GM21619 (cell line): ENCODE data around the gene TUBA4A.

ENCODE experiments used
- ATAC-seq: cut with Tn5 transposase; IDR thresholded peaks from one replicate; pipeline ENCODE4 v1.9.1; 2021; ENCODE audit not compliant: unreplicated experiment

Gene TUBA4A

GRCh38 chr2:219253753-219254589, at the start of gene TUBA4A:
TUBA4A (minus strand) TSS chr2:219253918; CDS start chr2:219253858, 60 bp downstream.
- peak; percentile 39 for ATAC-seq

GRCh38 chr2:219302412-219302968, 48.8 kb upstream of the TUBA4A start:
- no peak for ATAC-seq

- ATAC-seq, result no peak
Measured at GRCh38 chr2:219300022-219300421, 46.3 kb upstream of the TUBA4A start.

- no peak for ATAC-seq
Measured at GRCh38 chr2:219299372-219299760, 45.6 kb upstream of the TUBA4A start.

- peak; percentile 58 for ATAC-seq
Measured at GRCh38 chr2:219298759-219299371, 45.1 kb upstream of the TUBA4A start.

- ATAC-seq, result no peak
Measured at GRCh38 chr2:219297766-219298456, 44.2 kb upstream of the TUBA4A start.

- no peak for ATAC-seq
Measured at GRCh38 chr2:219296631-219297391, 43.1 kb upstream of the TUBA4A start.

- no peak for ATAC-seq
Measured at GRCh38 chr2:219296142-219296541, 42.4 kb upstream of the TUBA4A start.

GRCh38 chr2:219294356-219295351, 40.9 kb upstream of the TUBA4A start:
- peak; percentile 89 for ATAC-seq

- ATAC-seq, result no peak
Measured at GRCh38 chr2:219293736-219294231, 40.1 kb upstream of the TUBA4A start.

- no peak for ATAC-seq
Measured at GRCh38 chr2:219292616-219293015, 38.9 kb upstream of the TUBA4A start.

GRCh38 chr2:219291910-219292490, 38.3 kb upstream of the TUBA4A start:
- ATAC-seq, result no peak

GRCh38 chr2:219291394-219291793, 37.7 kb upstream of the TUBA4A start:
- ATAC-seq, result no peak

- no peak for ATAC-seq
Measured at GRCh38 chr2:219290381-219291171, 36.9 kb upstream of the TUBA4A start.

GRCh38 chr2:219289537-219290361, 36.0 kb upstream of the TUBA4A start:
- ATAC-seq, result no peak

GRCh38 chr2:219289195-219289536, 35.4 kb upstream of the TUBA4A start:
- ATAC-seq, result no peak

- ATAC-seq, result no peak
Measured at GRCh38 chr2:219287580-219288265, 34.0 kb upstream of the TUBA4A start.
